AML-193 (cell line): ENCODE results near the gene SMIM7.
"Not testable (repeated sequence)": the region's sequence is repeated elsewhere in the genome, so short reads cannot be mapped to it uniquely, and the experiment has no call there.

ENCODE experiments used
- DNase-seq, 2 experiments: peaks; one replicate each; lab custom pipeline; 2025; lab: John Stamatoyannopoulos, UW

Gene SMIM7

GRCh38 chr19:16654627-16655026 lies 5.3 kb downstream of the SMIM7 start:
- DNase-seq: no peak

- no peak for DNase-seq
These were observed 5.8 kb downstream of the SMIM7 start for GRCh38 chr19:16654140-16654539.

- DNase-seq: no peak
These were observed 7.1 kb downstream of the SMIM7 start for GRCh38 chr19:16652854-16653253.

GRCh38 chr19:16651421-16652188 lies 8.3 kb downstream of the SMIM7 start:
- not testable (repeated sequence) for DNase-seq

GRCh38 chr19:16650821-16651220 lies 9.1 kb downstream of the SMIM7 start:
- no peak for DNase-seq

GRCh38 chr19:16649734-16650133 lies 10.2 kb downstream of the SMIM7 start:
- DNase-seq: no peak

- DNase-seq: no peak
These were observed 14.8 kb downstream of the SMIM7 start for GRCh38 chr19:16645140-16645539.

GRCh38 chr19:16641695-16642094 lies 18.2 kb downstream of the SMIM7 start:
- DNase-seq: no peak

- DNase-seq: no peak
These were observed 19.0 kb downstream of the SMIM7 start for GRCh38 chr19:16640951-16641350.

- DNase-seq: no peak
These were observed 21.3 kb downstream of the SMIM7 start for GRCh38 chr19:16638666-16639065.

GRCh38 chr19:16637535-16637934 lies 22.4 kb downstream of the SMIM7 start:
- no peak for DNase-seq

GRCh38 chr19:16631465-16631864 lies 28.5 kb downstream of the SMIM7 start:
- DNase-seq: no peak

- DNase-seq: no peak
These were observed 30.8 kb downstream of the SMIM7 start for GRCh38 chr19:16628984-16629691.

GRCh38 chr19:16628183-16628983 lies 31.6 kb downstream of the SMIM7 start, which contains the start of gene MED26:
TSS of gene MED26 (minus strand) at chr19:16628204. CDS start at chr19:16627943, 261 bp downstream.
- peak; percentile 75 to 98 for DNase-seq

GRCh38 chr19:16627928-16628182 lies 32.1 kb downstream of the SMIM7 start:
- no peak for DNase-seq

GRCh38 chr19:16627193-16627927 lies 32.6 kb downstream of the SMIM7 start:
- no peak for DNase-seq

GRCh38 chr19:16626796-16627192 lies 33.1 kb downstream of the SMIM7 start:
- DNase-seq: no peak

GRCh38 chr19:16625163-16625958 lies 34.6 kb downstream of the SMIM7 start:
- DNase-seq: no peak

- DNase-seq: no peak
These were observed 35.7 kb downstream of the SMIM7 start for GRCh38 chr19:16624236-16624635.

GRCh38 chr19:16623576-16623975 lies 36.4 kb downstream of the SMIM7 start:
- DNase-seq: no peak

- no peak for DNase-seq
These were observed 36.9 kb downstream of the SMIM7 start for GRCh38 chr19:16623066-16623465.
